ENCODE measurements around the gene PARP11.

DNA sequence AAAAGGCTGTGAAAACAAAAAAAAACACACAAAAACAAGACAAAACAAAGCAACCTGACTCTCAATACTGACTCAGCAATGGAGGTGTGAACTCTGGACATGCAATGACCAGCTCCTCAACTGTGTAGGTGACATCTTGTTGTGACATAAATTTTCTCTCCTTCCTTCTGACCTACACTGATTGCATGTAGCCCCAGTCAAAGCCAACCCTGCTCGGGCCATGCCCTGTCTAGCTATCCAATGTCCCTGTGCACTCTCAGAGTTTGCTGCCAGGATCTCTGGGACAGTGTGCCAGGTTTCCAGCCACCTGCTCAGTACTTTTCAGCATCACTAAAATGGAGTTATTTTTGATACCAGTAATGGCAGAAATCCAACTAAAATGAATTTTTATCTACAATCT is 101.3 kb downstream of the PARP11 start:
- TF ChIP-seq, protein P1, sequence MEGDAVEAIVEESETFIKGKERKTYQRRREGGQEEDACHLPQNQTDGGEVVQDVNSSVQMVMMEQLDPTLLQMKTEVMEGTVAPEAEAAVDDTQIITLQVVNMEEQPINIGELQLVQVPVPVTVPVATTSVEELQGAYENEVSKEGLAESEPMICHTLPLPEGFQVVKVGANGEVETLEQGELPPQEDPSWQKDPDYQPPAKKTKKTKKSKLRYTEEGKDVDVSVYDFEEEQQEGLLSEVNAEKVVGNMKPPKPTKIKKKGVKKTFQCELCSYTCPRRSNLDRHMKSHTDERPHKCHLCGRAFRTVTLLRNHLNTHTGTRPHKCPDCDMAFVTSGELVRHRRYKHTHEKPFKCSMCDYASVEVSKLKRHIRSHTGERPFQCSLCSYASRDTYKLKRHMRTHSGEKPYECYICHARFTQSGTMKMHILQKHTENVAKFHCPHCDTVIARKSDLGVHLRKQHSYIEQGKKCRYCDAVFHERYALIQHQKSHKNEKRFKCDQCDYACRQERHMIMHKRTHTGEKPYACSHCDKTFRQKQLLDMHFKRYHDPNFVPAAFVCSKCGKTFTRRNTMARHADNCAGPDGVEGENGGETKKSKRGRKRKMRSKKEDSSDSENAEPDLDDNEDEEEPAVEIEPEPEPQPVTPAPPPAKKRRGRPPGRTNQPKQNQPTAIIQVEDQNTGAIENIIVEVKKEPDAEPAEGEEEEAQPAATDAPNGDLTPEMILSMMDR (IDR thresholded peaks at IDR 0.05; ENCODE audit: insufficient read depth, low read depth, low read length) = no peak
- TF ChIP-seq EZH2 (IDR thresholded peaks at IDR 0.05; ENCODE audit: insufficient read depth, low read length) = no peak
